ENCODE data around the gene AP3S2.
"Not testable (repeated sequence)": the region's sequence is repeated elsewhere in the genome, so short reads cannot be mapped to it uniquely, and the experiment has no call there.

Gene AP3S2

GRCh38 chr15:89893696-89894447 is at the start of gene AP3S2:
Gene AP3S2 (minus strand): TSS chr15:89893994. CDS start chr15:89893949, 45 bp downstream.
- DNase-seq = peak; percentile 82

GRCh38 chr15:89939910-89940309 is 46.1 kb upstream of the AP3S2 start:
- DNase-seq = no peak

GRCh38 chr15:89939377-89939776 is 45.6 kb upstream of the AP3S2 start:
- not testable (repeated sequence) for DNase-seq

GRCh38 chr15:89937365-89938350 is 43.9 kb upstream of the AP3S2 start:
- DNase-seq = no peak

- no peak for DNase-seq
Observed at GRCh38 chr15:89936786-89937265, 43.0 kb upstream of the AP3S2 start.

- no peak for DNase-seq
Observed at GRCh38 chr15:89936051-89936785, 42.4 kb upstream of the AP3S2 start.

GRCh38 chr15:89932880-89933279 is 39.1 kb upstream of the AP3S2 start:
- DNase-seq = no peak

- DNase-seq = no peak
Observed at GRCh38 chr15:89928421-89928820, 34.6 kb upstream of the AP3S2 start.

- no peak for DNase-seq
Observed at GRCh38 chr15:89926158-89926557, 32.4 kb upstream of the AP3S2 start.

GRCh38 chr15:89917442-89918101 is 23.8 kb upstream of the AP3S2 start:
- DNase-seq = no peak

GRCh38 chr15:89916660-89917059 is 22.9 kb upstream of the AP3S2 start:
- DNase-seq = no peak

GRCh38 chr15:89912674-89913396 is 19.0 kb upstream of the AP3S2 start, which contains the start of gene ARPIN:
Gene ARPIN (minus strand): TSS chr15:89912952. CDS start chr15:89912835, 117 bp downstream.
- DNase-seq = peak; percentile 16

GRCh38 chr15:89912145-89912673 is 18.4 kb upstream of the AP3S2 start:
- DNase-seq = no peak

- DNase-seq = no peak
Observed at GRCh38 chr15:89910891-89911626, 17.3 kb upstream of the AP3S2 start.

GRCh38 chr15:89909611-89910010 is 15.8 kb upstream of the AP3S2 start:
- DNase-seq = no peak

GRCh38 chr15:89908226-89908625 is 14.4 kb upstream of the AP3S2 start:
- DNase-seq = no peak

GRCh38 chr15:89907289-89907688 is 13.5 kb upstream of the AP3S2 start:
- no peak for DNase-seq

- no peak for DNase-seq
Observed at GRCh38 chr15:89905846-89906378, 12.1 kb upstream of the AP3S2 start.

- DNase-seq = no peak
Observed at GRCh38 chr15:89904519-89904918, 10.7 kb upstream of the AP3S2 start.

GRCh38 chr15:89903858-89904130 is 10.0 kb upstream of the AP3S2 start:
- DNase-seq = no peak

Data from NCI-H2029 (cell line).